GM12878 (cell line): ENCODE data around the gene P2RX2.

Experiments
- BCL3 ChIP-seq: IDR thresholded peaks from 2 replicates; pipeline ENCODE4 v1.6.1; 2011; ENCODE audit warnings: borderline replicate concordance, low read depth, mild to moderate bottlenecking, moderate library complexity, low read length; ENCODE audit not compliant: insufficient read depth, poor library complexity, severe bottlenecking
- SUZ12 ChIP-seq: fragments of 200-600 bp; sonication (generic); IDR thresholded peaks from one replicate; pipeline ENCODE4 v1.6.1; 2018; ENCODE audit warnings: antibody characterized with exemption, mild to moderate bottlenecking; ENCODE audit not compliant: unreplicated experiment
- USF2 ChIP-seq: IDR thresholded peaks from 2 replicates; pipeline ENCODE4 v1.6.1; 2011; ENCODE audit warnings: low read depth, low read length, improper control_type of control experiment, borderline replicate concordance
- ZNF384 ChIP-seq: IDR thresholded peaks from 2 replicates; pipeline ENCODE4 v1.6.1; 2012; ENCODE audit warnings: low read depth, mild to moderate bottlenecking, low read length, improper control_type of control experiment, borderline replicate concordance
- TF ChIP-seq, protein P1 (sequence below): fragments of 450-650 bp; IDR thresholded peaks from 2 replicates; pipeline ENCODE4 v1.6.1; 2018; ENCODE audit warnings: mild to moderate bottlenecking, low read depth, moderate library complexity; ENCODE audit not compliant: partially characterized antibody

GRCh38 chr12:132578118-132578517 lies 40.5 kb upstream of the P2RX2 start:
- TF ChIP-seq, protein P1, sequence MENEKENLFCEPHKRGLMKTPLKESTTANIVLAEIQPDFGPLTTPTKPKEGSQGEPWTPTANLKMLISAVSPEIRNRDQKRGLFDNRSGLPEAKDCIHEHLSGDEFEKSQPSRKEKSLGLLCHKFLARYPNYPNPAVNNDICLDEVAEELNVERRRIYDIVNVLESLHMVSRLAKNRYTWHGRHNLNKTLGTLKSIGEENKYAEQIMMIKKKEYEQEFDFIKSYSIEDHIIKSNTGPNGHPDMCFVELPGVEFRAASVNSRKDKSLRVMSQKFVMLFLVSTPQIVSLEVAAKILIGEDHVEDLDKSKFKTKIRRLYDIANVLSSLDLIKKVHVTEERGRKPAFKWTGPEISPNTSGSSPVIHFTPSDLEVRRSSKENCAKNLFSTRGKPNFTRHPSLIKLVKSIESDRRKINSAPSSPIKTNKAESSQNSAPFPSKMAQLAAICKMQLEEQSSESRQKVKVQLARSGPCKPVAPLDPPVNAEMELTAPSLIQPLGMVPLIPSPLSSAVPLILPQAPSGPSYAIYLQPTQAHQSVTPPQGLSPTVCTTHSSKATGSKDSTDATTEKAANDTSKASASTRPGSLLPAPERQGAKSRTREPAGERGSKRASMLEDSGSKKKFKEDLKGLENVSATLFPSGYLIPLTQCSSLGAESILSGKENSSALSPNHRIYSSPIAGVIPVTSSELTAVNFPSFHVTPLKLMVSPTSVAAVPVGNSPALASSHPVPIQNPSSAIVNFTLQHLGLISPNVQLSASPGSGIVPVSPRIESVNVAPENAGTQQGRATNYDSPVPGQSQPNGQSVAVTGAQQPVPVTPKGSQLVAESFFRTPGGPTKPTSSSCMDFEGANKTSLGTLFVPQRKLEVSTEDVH: no peak
- TF ChIP-seq SUZ12 (no peak), USF2 (no peak), ZNF384 (no peak), BCL3 (no peak)
